Measurements from ENCODE around the gene PLXNB2.

Gene PLXNB2

DNA sequence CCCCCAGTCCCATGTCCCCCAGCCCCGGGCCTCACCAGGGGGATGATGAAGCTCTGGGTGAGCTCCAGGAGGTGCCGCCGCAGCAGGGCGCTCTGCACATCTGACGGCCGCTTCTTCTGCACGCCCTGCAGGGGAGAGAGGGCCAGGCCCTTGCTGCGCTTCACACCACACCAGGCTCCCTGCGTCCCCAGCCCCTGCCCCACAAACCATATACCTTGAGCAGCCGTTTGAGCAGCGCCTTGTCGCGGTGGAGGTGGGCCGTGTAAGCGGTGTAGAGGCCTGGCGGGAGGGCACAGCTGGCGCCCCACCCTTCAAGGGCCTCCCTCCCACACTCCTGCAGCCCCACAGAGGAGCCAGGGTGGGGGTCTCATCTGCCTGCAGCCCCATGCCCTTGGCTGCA, 6.2 kb upstream of the PLXNB2 start:
- DNase-seq (ENCODE audit: insufficient read length, low spot score) (no peak), FAIRE-seq (no peak)
- TF ChIP-seq, protein P1, sequence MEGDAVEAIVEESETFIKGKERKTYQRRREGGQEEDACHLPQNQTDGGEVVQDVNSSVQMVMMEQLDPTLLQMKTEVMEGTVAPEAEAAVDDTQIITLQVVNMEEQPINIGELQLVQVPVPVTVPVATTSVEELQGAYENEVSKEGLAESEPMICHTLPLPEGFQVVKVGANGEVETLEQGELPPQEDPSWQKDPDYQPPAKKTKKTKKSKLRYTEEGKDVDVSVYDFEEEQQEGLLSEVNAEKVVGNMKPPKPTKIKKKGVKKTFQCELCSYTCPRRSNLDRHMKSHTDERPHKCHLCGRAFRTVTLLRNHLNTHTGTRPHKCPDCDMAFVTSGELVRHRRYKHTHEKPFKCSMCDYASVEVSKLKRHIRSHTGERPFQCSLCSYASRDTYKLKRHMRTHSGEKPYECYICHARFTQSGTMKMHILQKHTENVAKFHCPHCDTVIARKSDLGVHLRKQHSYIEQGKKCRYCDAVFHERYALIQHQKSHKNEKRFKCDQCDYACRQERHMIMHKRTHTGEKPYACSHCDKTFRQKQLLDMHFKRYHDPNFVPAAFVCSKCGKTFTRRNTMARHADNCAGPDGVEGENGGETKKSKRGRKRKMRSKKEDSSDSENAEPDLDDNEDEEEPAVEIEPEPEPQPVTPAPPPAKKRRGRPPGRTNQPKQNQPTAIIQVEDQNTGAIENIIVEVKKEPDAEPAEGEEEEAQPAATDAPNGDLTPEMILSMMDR (IDR thresholded peaks at IDR 0.05; ENCODE audit: insufficient read depth, missing control alignments): no peak

- TF ChIP-seq, protein P1 (IDR thresholded peaks at IDR 0.05; ENCODE audit: insufficient read depth, missing control alignments): no peak
- FAIRE-seq: no peak
- DNase-seq (ENCODE audit: insufficient read length, low spot score): no peak
These were observed 5.6 kb upstream of the PLXNB2 start for GRCh38 chr22:50313021-50313420.

- FAIRE-seq (no peak), DNase-seq (ENCODE audit: insufficient read length, low spot score) (no peak)
- TF ChIP-seq, protein P1 (IDR thresholded peaks at IDR 0.05; ENCODE audit: insufficient read depth, missing control alignments): no peak
These were observed 4.9 kb upstream of the PLXNB2 start for GRCh38 chr22:50312371-50312770.

- TF ChIP-seq, protein P1 (IDR thresholded peaks at IDR 0.05; ENCODE audit: insufficient read depth, missing control alignments): no peak
- no peak for FAIRE-seq
- no peak for DNase-seq (ENCODE audit: insufficient read length, low spot score)
These were observed 4.3 kb upstream of the PLXNB2 start for GRCh38 chr22:50311606-50312351.

GRCh38 chr22:50310949-50311444, 3.6 kb upstream of the PLXNB2 start:
- DNase-seq (ENCODE audit: insufficient read length, low spot score) (no peak), FAIRE-seq (no peak)
- TF ChIP-seq, protein P1 (IDR thresholded peaks at IDR 0.05; ENCODE audit: insufficient read depth, missing control alignments): no peak

- TF ChIP-seq, protein P1 (IDR thresholded peaks at IDR 0.05; ENCODE audit: insufficient read depth, missing control alignments): no peak
- DNase-seq (ENCODE audit: insufficient read length, low spot score) (no peak), FAIRE-seq (no peak)
These were observed 2.7 kb upstream of the PLXNB2 start for GRCh38 chr22:50310031-50310722.

GRCh38 chr22:50309601-50309991, 2.1 kb upstream of the PLXNB2 start:
- DNase-seq (ENCODE audit: insufficient read length, low spot score) (no peak), FAIRE-seq (no peak)
- TF ChIP-seq, protein P1 (IDR thresholded peaks at IDR 0.05; ENCODE audit: insufficient read depth, missing control alignments): no peak

Data from D721Med (cell line).